Upper lobe of left lung (tissue), 4 donors: ENCODE results near the gene PDCD2.

ENCODE experiments used
- CTCF ChIP-seq, 6 experiments: fragments of 450-650 bp in 4 of 6; fragments of 200-600 bp in 2 of 6; sonication (generic) in 2 of 6; IDR thresholded peaks; one replicate each; pipeline ENCODE4 v1.5.1; 2016 to 2019; ENCODE audit warnings: antibody characterized with exemption in 6 of 6
- EP300 ChIP-seq, 4 donors: sonication (generic); formaldehyde crosslinking; IDR thresholded peaks; one replicate each; pipeline ENCODE4 v1.5.1; 2017; ENCODE audit warnings: antibody characterized with exemption in 4 of 4, control low read depth in 2 of 4
- POLR2A ChIP-seq, 4 donors: fragments of 450-650 bp; IDR thresholded peaks; one replicate each; pipeline ENCODE4 v1.5.1; 2016 to 2017; ENCODE audit warnings: antibody characterized with exemption in 4 of 4, mild to moderate bottlenecking in 2 of 4
- POLR2AphosphoS5 ChIP-seq, 2 donors: sonication (generic); formaldehyde crosslinking; IDR thresholded peaks; one replicate each; pipeline ENCODE4 v1.5.1; 2017; ENCODE audit warnings: antibody characterized with exemption in 2 of 2

- TF ChIP-seq EP300 (IDR thresholded peaks at IDR 0.05) (peak in 2 of 4 donors; percentile 29 to 85), POLR2A (IDR thresholded peaks at IDR 0.05) (peak in 3 of 4 donors; percentile 34 to 74 (median 70)), CTCF (IDR thresholded peaks at IDR 0.05) (peak in 2 of 6 experiments; percentile 17), POLR2AphosphoS5 (IDR thresholded peaks at IDR 0.05) (peak; percentile 94 to 96)
These were observed 30.2 kb downstream of the PDCD2 start, which contains the start of gene TBP for GRCh38 chr6:170554013-170554795.
